SJCRH30 (cell line): ENCODE results near the gene HSF2BP. TPM values are rescaled to one million over a fixed set of nuclear protein-coding genes. Genes with fewer than 3 reads are reported as not detected.
"Not testable (repeated sequence)": the region's sequence is repeated elsewhere in the genome, so short reads cannot be mapped to it uniquely, and the experiment has no call there.

Experiments used
- DNase-seq, 2 experiments: peaks; one replicate each; pipeline ENCODE4 v3.0.0-alpha.2; 2015 to 2020
- H3K27ac ChIP-seq: fragments of 250-450 bp; sonication (Bioruptor Pico); 2 replicates; pipeline ENCODE4 v1.5.1; 2020; ENCODE audit warnings: mild to moderate bottlenecking, moderate library complexity
- H3K27me3 ChIP-seq: fragments of 250-450 bp; sonication (Bioruptor Pico); 2 replicates; pipeline ENCODE4 v1.5.1; 2020; ENCODE audit warnings: mild to moderate bottlenecking, moderate library complexity
- H3K36me3 ChIP-seq: fragments of 250-450 bp; sonication (Bioruptor Pico); 2 replicates; pipeline ENCODE4 v1.5.1; 2020; ENCODE audit warnings: mild to moderate bottlenecking, moderate library complexity
- H3K4me1 ChIP-seq: fragments of 250-450 bp; sonication (Bioruptor Pico); 2 replicates; pipeline ENCODE4 v1.5.1; 2020; ENCODE audit warnings: mild to moderate bottlenecking, moderate library complexity
- H3K4me3 ChIP-seq: fragments of 250-450 bp; sonication (Bioruptor Pico); 2 replicates; pipeline ENCODE4 v1.5.1; 2020; ENCODE audit warnings: mild to moderate bottlenecking, moderate library complexity
- H3K9me3 ChIP-seq: fragments of 250-450 bp; sonication (Bioruptor Pico); replicated peaks from 2 replicates; pipeline ENCODE4 v1.5.1; 2020; ENCODE audit warnings: mild to moderate bottlenecking, moderate library complexity
- total RNA-seq: library from RNA; depleted of rRNA; stranded (reverse); fragments of >200 nt; shearing (Covaris generic); gene quantifications from 2 replicates; pipeline ENCODE4 v1.2.3, GENCODE V29; 2014

The HSF2BP gene
- total RNA-seq, 1 experiment from 2014 or later = 2.1 TPM

GRCh38 chr21:43590194-43590593 lies 69.1 kb downstream of the HSF2BP start:
- Histone ChIP-seq H3K36me3 (no peaks in the 10 kb centered on the region; the same call in 1 of the 2 replicates), H3K4me1 (peaks cover 41% of the 10 kb centered on the region), H3K27me3 (no peaks in the 10 kb centered on the region), H3K27ac (no peak overlapping the region), H3K9me3 (peaks cover 3% of the 10 kb centered on the region; the same call in 1 of the 2 replicates), H3K4me3 (no peak overlapping the region)
- DNase-seq = no peak

DNA sequence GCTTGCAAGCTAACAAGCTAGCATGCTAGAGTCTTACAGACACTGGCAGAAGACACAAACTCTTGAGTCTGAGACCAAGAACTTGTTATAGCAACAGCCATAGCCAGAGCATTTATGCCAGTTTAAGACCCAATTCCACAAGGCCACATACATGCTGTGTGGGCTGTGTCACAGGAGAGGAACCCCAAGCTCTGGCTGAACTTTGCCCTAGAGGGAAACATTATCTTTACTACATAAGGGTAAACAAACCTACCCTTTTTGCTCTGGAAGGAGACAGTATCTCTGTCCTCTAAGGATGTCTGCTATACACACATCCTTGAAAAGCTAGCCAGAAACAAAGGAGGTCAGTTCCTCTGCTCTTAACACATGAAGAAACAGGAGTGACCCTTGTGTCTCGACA lies 70.3 kb downstream of the HSF2BP start:
- H3K27ac ChIP-seq = no peak overlapping the region

GRCh38 chr21:43585924-43586413 lies 73.3 kb downstream of the HSF2BP start:
- no peaks in the 10 kb centered on the region; the same call in 1 of the 2 replicates for H3K36me3 ChIP-seq
- no peaks in the 10 kb centered on the region for H3K27me3 ChIP-seq
- peaks cover 3% of the 10 kb centered on the region; the same call in 1 of the 2 replicates for H3K9me3 ChIP-seq
- H3K27ac ChIP-seq = peak overlapping the region; percentile 92
- no peak overlapping the region for H3K4me3 ChIP-seq
- peak; percentile 90 to 95 for DNase-seq
- H3K4me1 ChIP-seq = peaks cover 31% of the 10 kb centered on the region

More for the DNA sequence above, 70.3 kb downstream of the HSF2BP start:
- no peak for DNase-seq
- Histone ChIP-seq H3K27me3 (no peaks in the 10 kb centered on the region), H3K9me3 (peaks cover 3% of the 10 kb centered on the region; the same call in 1 of the 2 replicates), H3K36me3 (no peaks in the 10 kb centered on the region; the same call in 1 of the 2 replicates), H3K4me1 (peaks cover 42% of the 10 kb centered on the region), H3K4me3 (no peak overlapping the region)

DNA sequence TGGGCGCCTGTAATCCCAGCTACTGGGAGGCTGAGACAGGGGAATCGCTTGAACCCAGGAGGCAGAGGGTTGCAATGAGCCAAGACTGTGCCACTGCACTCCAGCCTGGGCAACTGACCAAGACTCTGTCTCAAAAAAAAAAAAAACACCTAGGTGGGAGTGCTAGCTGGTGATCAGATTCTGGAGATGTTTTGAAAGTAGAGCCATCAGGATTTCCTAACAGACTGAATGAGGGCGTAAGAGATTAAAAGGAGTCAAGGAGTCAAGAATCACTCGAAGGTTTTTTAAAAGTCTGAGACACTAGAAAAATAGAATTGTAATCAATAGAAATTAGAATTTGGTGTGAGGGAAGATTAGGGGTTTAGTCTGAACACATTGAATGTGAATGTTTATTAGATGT lies 73.8 kb downstream of the HSF2BP start:
- H3K9me3 ChIP-seq = peaks cover 3% of the 10 kb centered on the region; the same call in 1 of the 2 replicates
- H3K4me1 ChIP-seq = peaks cover 29% of the 10 kb centered on the region
- H3K36me3 ChIP-seq = no peaks in the 10 kb centered on the region
- H3K27ac ChIP-seq = peak overlapping the region; percentile 92
- H3K4me3 ChIP-seq = no peak overlapping the region
- H3K27me3 ChIP-seq = no peaks in the 10 kb centered on the region
- no peak for DNase-seq

- H3K9me3 ChIP-seq = no peaks in the 10 kb centered on the region; the same call in 1 of the 2 replicates
- no peaks in the 10 kb centered on the region for H3K36me3 ChIP-seq
- no peak overlapping the region for H3K4me3 ChIP-seq
- no peak for DNase-seq
- H3K27me3 ChIP-seq = no peaks in the 10 kb centered on the region
- H3K27ac ChIP-seq = no peak overlapping the region
- H3K4me1 ChIP-seq = peaks cover 12% of the 10 kb centered on the region
Observed at GRCh38 chr21:43581453-43581852, 77.8 kb downstream of the HSF2BP start.

DNA sequence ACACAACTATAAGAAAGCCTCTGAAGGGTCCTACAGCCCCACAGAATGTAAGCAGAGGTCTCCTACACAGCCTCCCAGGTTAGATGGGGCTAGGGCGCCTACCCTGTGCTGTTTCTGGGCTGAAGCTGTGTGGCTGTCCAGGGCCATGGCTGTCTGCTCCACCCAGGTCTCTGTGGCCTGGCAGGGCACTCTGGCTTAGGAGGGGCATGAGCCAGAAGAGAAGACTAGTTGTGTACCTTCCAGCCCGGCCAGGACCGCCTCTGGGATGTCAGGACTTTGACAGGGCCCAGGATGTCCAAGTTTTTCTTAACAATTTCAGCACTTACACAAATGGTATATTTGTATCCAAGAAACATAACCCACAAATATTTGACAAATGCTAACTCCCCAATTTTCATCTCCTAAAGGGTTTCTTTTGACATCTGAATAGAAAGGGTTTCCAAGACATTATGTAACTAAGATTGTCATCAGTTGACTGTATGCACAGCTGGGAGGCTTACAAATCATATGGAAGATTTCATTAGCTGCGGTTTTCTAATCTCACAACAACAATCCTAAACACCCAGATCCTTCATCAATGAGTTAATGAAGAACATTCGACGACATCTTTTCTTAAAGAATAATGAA lies 80.5 kb downstream of the HSF2BP start:
- Histone ChIP-seq H3K4me1 (peaks cover 12% of the 10 kb centered on the region), H3K27ac (no peak overlapping the region), H3K4me3 (no peak overlapping the region), H3K9me3 (no peaks in the 10 kb centered on the region; the same call in 1 of the 2 replicates), H3K27me3 (no peaks in the 10 kb centered on the region), H3K36me3 (no peaks in the 10 kb centered on the region)
- DNase-seq = no peak

DNA sequence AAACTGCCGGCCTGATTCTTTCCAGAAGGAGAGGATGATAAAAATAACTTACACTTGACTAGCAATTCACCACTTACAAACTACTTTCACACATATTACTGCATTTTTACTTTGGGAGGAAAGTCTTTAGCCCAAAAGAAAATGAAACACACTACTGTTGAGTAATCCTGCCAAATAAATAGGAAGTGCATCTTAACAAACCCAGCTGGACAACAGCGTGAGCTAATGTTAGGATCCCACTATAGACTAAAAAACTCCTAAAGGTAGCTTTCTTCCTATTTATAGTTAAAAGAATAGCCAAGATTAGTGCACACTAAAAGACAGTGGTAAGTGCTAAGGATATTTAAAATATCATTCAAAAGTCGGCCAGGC lies 83.8 kb downstream of the HSF2BP start:
- Histone ChIP-seq H3K27me3 (no peaks in the 10 kb centered on the region), H3K36me3 (no peaks in the 10 kb centered on the region), H3K27ac (no peak overlapping the region), H3K4me1 (peaks cover 27% of the 10 kb centered on the region), H3K4me3 (no peak overlapping the region), H3K9me3 (no peaks in the 10 kb centered on the region)
- DNase-seq = no peak

- Histone ChIP-seq H3K4me3 (no peak overlapping the region), H3K4me1 (peaks cover 27% of the 10 kb centered on the region), H3K27ac (peak overlapping the region; percentile 63), H3K27me3 (no peaks in the 10 kb centered on the region), H3K36me3 (no peaks in the 10 kb centered on the region), H3K9me3 (no peaks in the 10 kb centered on the region)
- peak; percentile 68 to 75 for DNase-seq
Observed at GRCh38 chr21:43574741-43575472, 84.4 kb downstream of the HSF2BP start.

GRCh38 chr21:43573921-43574320 lies 85.4 kb downstream of the HSF2BP start:
- no peak for DNase-seq
- Histone ChIP-seq H3K27me3 (no peaks in the 10 kb centered on the region), H3K36me3 (no peaks in the 10 kb centered on the region), H3K9me3 (no peaks in the 10 kb centered on the region), H3K4me3 (no peak overlapping the region), H3K27ac (no peak overlapping the region; the same call in 1 of the 2 replicates), H3K4me1 (peaks cover 27% of the 10 kb centered on the region)

DNA sequence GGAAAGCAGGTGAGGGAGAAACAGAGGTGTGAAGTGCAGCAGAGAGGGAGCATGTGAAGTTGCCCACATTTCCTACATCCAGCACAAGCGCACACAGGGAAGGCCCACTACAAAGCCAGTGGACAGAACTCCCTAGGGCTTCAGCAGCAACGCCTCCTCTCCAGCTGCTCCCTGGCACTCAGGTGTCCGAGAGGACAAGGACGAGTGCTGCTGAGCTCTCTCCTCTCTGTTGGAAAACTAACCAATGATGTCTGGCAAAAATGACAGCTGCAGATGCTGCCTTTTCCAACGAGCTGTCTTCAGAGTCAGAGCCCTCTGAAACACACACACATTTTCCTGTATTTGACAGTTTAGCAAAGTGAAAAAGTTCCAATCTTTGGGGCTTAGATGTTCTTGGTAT lies 86.8 kb downstream of the HSF2BP start:
- no peak overlapping the region for H3K4me3 ChIP-seq
- no peaks in the 10 kb centered on the region for H3K9me3 ChIP-seq
- H3K4me1 ChIP-seq = peaks cover 27% of the 10 kb centered on the region
- no peaks in the 10 kb centered on the region for H3K27me3 ChIP-seq
- H3K36me3 ChIP-seq = no peaks in the 10 kb centered on the region
- H3K27ac ChIP-seq = peak overlapping the region; percentile 5; the same call in 1 of the 2 replicates
- peak; percentile 77 to 81 for DNase-seq

- no peak for DNase-seq
- no peaks in the 10 kb centered on the region for H3K9me3 ChIP-seq
- H3K36me3 ChIP-seq = no peaks in the 10 kb centered on the region
- no peaks in the 10 kb centered on the region for H3K27me3 ChIP-seq
- H3K27ac ChIP-seq = 0 out of 2 replicates have a peak overlapping the region, but pooled peaks have one; percentile 1
- no peak overlapping the region for H3K4me3 ChIP-seq
- H3K4me1 ChIP-seq = peaks cover 27% of the 10 kb centered on the region
Observed at GRCh38 chr21:43571976-43572375, 87.3 kb downstream of the HSF2BP start.

- not testable (repeated sequence) for H3K9me3 ChIP-seq, H3K27me3 ChIP-seq, H3K36me3 ChIP-seq, DNase-seq, H3K27ac ChIP-seq, H3K4me3 ChIP-seq
- peaks cover 23% of the 10 kb centered on the region for H3K4me1 ChIP-seq
Observed at GRCh38 chr21:43570195-43570594, 89.1 kb downstream of the HSF2BP start.

- H3K4me1 ChIP-seq, DNase-seq, H3K27ac ChIP-seq, H3K27me3 ChIP-seq, H3K4me3 ChIP-seq, H3K9me3 ChIP-seq, H3K36me3 ChIP-seq: not testable (repeated sequence)
Observed at GRCh38 chr21:43562451-43562850, 96.8 kb downstream of the HSF2BP start.

DNA sequence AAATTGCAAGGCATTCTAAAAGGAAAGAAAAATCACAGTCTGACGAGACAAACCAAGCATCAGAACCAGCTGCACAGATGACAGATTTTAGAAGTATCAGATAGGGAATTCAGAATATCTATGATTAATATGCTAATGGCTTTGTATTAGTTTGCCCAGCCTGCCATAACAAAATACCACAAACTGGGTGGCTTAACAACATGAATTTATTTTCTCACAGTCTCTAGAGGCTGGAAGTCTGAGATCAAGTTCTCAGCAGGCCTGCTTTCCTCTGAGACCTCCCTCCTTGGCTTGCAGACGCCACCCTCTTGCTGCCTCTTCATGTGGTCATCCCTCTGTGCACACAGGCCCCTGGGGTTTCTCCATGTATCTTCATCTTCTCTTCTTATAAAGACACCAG lies 118.7 kb downstream of the HSF2BP start:
- not testable (repeated sequence) for H3K27me3 ChIP-seq, H3K27ac ChIP-seq, H3K9me3 ChIP-seq, H3K4me1 ChIP-seq, H3K36me3 ChIP-seq, H3K4me3 ChIP-seq, DNase-seq

- H3K9me3 ChIP-seq, H3K36me3 ChIP-seq, H3K27me3 ChIP-seq, DNase-seq, H3K4me3 ChIP-seq, H3K27ac ChIP-seq, H3K4me1 ChIP-seq: not testable (repeated sequence)
Observed at GRCh38 chr21:43522495-43523131, 136.7 kb downstream of the HSF2BP start.
